Colonic mucosa (tissue), 4 donors: ENCODE data around the gene RBBP9. TPM values are rescaled to one million over a fixed set of nuclear protein-coding genes. Genes with fewer than 3 reads are reported as not detected.

Experiments used
- DNase-seq: peaks from one replicate; pipeline ENCODE4 v3.0.0-alpha.2; 2020
- H3K27ac ChIP-seq: fragments of 200-600 bp; one replicate; pipeline ENCODE4 v1.8.0; 2021
- H3K27me3 ChIP-seq: fragments of 200-600 bp; one replicate; pipeline ENCODE4 v1.8.0; 2021
- H3K36me3 ChIP-seq: fragments of 200-600 bp; one replicate; pipeline ENCODE4 v1.8.0; 2021
- H3K4me1 ChIP-seq: fragments of 200-600 bp; one replicate; pipeline ENCODE4 v1.8.0; 2021; ENCODE audit warnings: mild to moderate bottlenecking
- H3K4me3 ChIP-seq: fragments of 200-600 bp; one replicate; pipeline ENCODE4 v1.8.0; 2021
- H3K9ac ChIP-seq, 2 donors: one replicate each; pipeline ENCODE4 v1.7.0; 2013; ENCODE audit warnings: control low read depth in 2 of 2, low read depth in 2 of 2, low read length in 2 of 2
- H3K9me3 ChIP-seq: fragments of 200-600 bp; one replicate; pipeline ENCODE4 v1.8.0; 2021
- CTCF ChIP-seq: fragments of 200-600 bp; IDR thresholded peaks from one replicate; pipeline ENCODE4 v1.8.0; 2022; ENCODE audit warnings: antibody characterized with exemption, mild to moderate bottlenecking
- intact Hi-C: fragments of 100-400 bp; cut with DNase I; formaldehyde crosslinking; loops from one replicate; pipeline ENCODE4 v1.14.1; 2022
- total RNA-seq, 2 donors: library from RNA; stranded (reverse); fragmentation: NEBNext Ultra II Directional in 1 of 2; extraction: Animal tissue kit (Norgen Biotek cat#: 25700) in 1 of 2; gene quantifications; one replicate each; pipeline ENCODE4 v1.2.1, GENCODE V29; 2021
- donor health status: healthy.
- donor health status: DM: no; HTN: no; CAD: no.
- donor health status: DM: no; HTN: no; CAD: no.

Gene RBBP9
- total RNA-seq, 2 donors from 2014 or later = 5.9 to 10.8 TPM

- Histone ChIP-seq H3K27ac (no peak overlapping the region), H3K4me1 (no peaks in the 10 kb centered on the region), H3K4me3 (no peak overlapping the region), H3K27me3 (no peaks in the 10 kb centered on the region), H3K36me3 (no peaks in the 10 kb centered on the region), H3K9ac (no peak overlapping the region), H3K9me3 (no peaks in the 10 kb centered on the region)
- no peak for DNase-seq
- intact Hi-C loops = no loop called here
- no peak for TF ChIP-seq CTCF
Measured at GRCh38 chr20:18477821-18478220, 19.2 kb downstream of the RBBP9 start.

GRCh38 chr20:18477218-18477617, 19.8 kb downstream of the RBBP9 start:
- Histone ChIP-seq H3K27ac (no peak overlapping the region), H3K36me3 (no peaks in the 10 kb centered on the region), H3K27me3 (no peaks in the 10 kb centered on the region), H3K4me3 (no peak overlapping the region), H3K9me3 (no peaks in the 10 kb centered on the region), H3K9ac (no peak overlapping the region), H3K4me1 (no peaks in the 10 kb centered on the region)
- DNase-seq = no peak
- no peak for TF ChIP-seq CTCF
- intact Hi-C loops = no loop called here

- intact Hi-C loops = no loop called here
- TF ChIP-seq CTCF = no peak
- H3K36me3 ChIP-seq = no peaks in the 10 kb centered on the region
- H3K4me3 ChIP-seq = peak within 1 kb of the TSS; percentile 96
- H3K9ac ChIP-seq = peak within 1 kb of the TSS; percentile 85 to 90
- no peaks in the 10 kb centered on the region for H3K27me3 ChIP-seq
- H3K9me3 ChIP-seq = no peaks in the 10 kb centered on the region
- H3K4me1 ChIP-seq = peaks cover 11% of the 10 kb centered on the region
- peak within 1 kb of the TSS; percentile 74 for H3K27ac ChIP-seq
- DNase-seq = peak; percentile 98
Measured at GRCh38 chr20:18466894-18467730, 29.9 kb downstream of the RBBP9 start, which contains the start of the genes DZANK1 and POLR3F. DZANK1 (minus strand) TSS chr20:18467030; CDS start chr20:18465358, 1,672 bp downstream. POLR3F (plus strand) TSS chr20:18467390; CDS start chr20:18467507, 117 bp downstream.

- no peaks in the 10 kb centered on the region for H3K36me3 ChIP-seq
- H3K27ac ChIP-seq = peak overlapping the region; percentile 74
- DNase-seq = no peak
- TF ChIP-seq CTCF = no peak
- no peaks in the 10 kb centered on the region for H3K9me3 ChIP-seq
- intact Hi-C loops = no loop called here
- H3K4me1 ChIP-seq = peaks cover 11% of the 10 kb centered on the region
- peak overlapping the region; percentile 96 for H3K4me3 ChIP-seq
- no peaks in the 10 kb centered on the region for H3K27me3 ChIP-seq
- peak overlapping the region in 1 of 2 donors; percentile 85 for H3K9ac ChIP-seq
Measured at GRCh38 chr20:18466574-18466893, 30.5 kb downstream of the RBBP9 start.

- TF ChIP-seq CTCF = no peak
- no peak overlapping the region for H3K4me3 ChIP-seq
- no peaks in the 10 kb centered on the region for H3K36me3 ChIP-seq
- no peak overlapping the region for H3K27ac ChIP-seq
- peaks cover 11% of the 10 kb centered on the region for H3K4me1 ChIP-seq
- H3K9me3 ChIP-seq = no peaks in the 10 kb centered on the region
- intact Hi-C loops = no loop called here
- no peaks in the 10 kb centered on the region for H3K27me3 ChIP-seq
- DNase-seq = no peak
- H3K9ac ChIP-seq = peak overlapping the region in 1 of 2 donors; percentile 85
Measured at GRCh38 chr20:18465536-18466200, 31.4 kb downstream of the RBBP9 start.
